OCI-LY3 (cell line): ENCODE results near the gene CREB5.

Source experiments
- H2AFZ ChIP-seq: fragments of 200-600, 300-600 bp; shearing (Covaris generic); 2 replicates; pipeline ENCODE4 v1.6.0; 2014; ENCODE audit warnings: antibody characterized with exemption, low read depth, low read length
- H3K27ac ChIP-seq: fragments of 200-600, 300-600 bp; sonication (generic); 2 replicates; pipeline ENCODE4 v1.5.1; 2014; ENCODE audit warnings: mild to moderate bottlenecking, low read length, moderate library complexity, mixed read lengths
- H3K27me3 ChIP-seq: fragments of 200-600, 300-600 bp; sonication (generic); 2 replicates; pipeline ENCODE4 v1.6.1; 2014; ENCODE audit warnings: low read depth, low read length, mixed read lengths
- H3K36me3 ChIP-seq: fragments of 200-600, 300-600 bp; sonication (generic); replicated peaks from 2 replicates; pipeline ENCODE3; 2014; ENCODE audit warnings: low read depth, low read length, mixed read lengths
- H3K4me1 ChIP-seq: fragments of 300-600, 200-600 bp; sonication (generic); 2 replicates; pipeline ENCODE4 v1.6.1; 2014; ENCODE audit warnings: low read length, mixed read lengths
- H3K4me2 ChIP-seq: fragments of 200-600, 300-600 bp; sonication (generic); 2 replicates; pipeline ENCODE4 v1.6.1; 2014; ENCODE audit warnings: low read length, mixed read lengths
- H3K4me3 ChIP-seq: fragments of 300-600, 200-600 bp; sonication (generic); 2 replicates; pipeline ENCODE4 v1.5.1; 2014; ENCODE audit warnings: antibody characterized with exemption, mild to moderate bottlenecking, low read length, moderate library complexity
- H3K79me2 ChIP-seq: fragments of 300-600, 200-600 bp; shearing (Covaris generic); 2 replicates; pipeline ENCODE4 v1.6.1; 2014; ENCODE audit warnings: mild to moderate bottlenecking, low read length, mixed read lengths
- H3K9ac ChIP-seq: fragments of 300-600, 200-600 bp; shearing (Covaris generic); 2 replicates; pipeline ENCODE4 v1.6.0; 2014; ENCODE audit warnings: mild to moderate bottlenecking, low read length, moderate library complexity
- H3K9me3 ChIP-seq: fragments of 200-600, 300-600 bp; shearing (Covaris generic); 2 replicates; pipeline ENCODE4 v1.6.1; 2014; ENCODE audit warnings: low read length, mixed read lengths; ENCODE audit not compliant: insufficient read depth
- H4K20me1 ChIP-seq: fragments of 200-600, 300-600 bp; sonication (generic); 2 replicates; pipeline ENCODE4 v1.6.1; 2016; ENCODE audit warnings: low read length, mixed read lengths; ENCODE audit not compliant: insufficient read depth
- CTCF ChIP-seq: fragments of 200-600, 300-600 bp; sonication (generic); IDR thresholded peaks from 2 replicates; pipeline ENCODE4 v1.5.1; 2014; ENCODE audit warnings: antibody characterized with exemption, low read length, low read depth
- EZH2phosphoT487 ChIP-seq: fragments of 200-600 bp; shearing (Covaris generic); IDR thresholded peaks from 2 replicates; pipeline ENCODE4 v1.6.1; 2018; ENCODE audit warnings: antibody characterized with exemption, mixed run types, low read depth

CREB5 gene

DNA sequence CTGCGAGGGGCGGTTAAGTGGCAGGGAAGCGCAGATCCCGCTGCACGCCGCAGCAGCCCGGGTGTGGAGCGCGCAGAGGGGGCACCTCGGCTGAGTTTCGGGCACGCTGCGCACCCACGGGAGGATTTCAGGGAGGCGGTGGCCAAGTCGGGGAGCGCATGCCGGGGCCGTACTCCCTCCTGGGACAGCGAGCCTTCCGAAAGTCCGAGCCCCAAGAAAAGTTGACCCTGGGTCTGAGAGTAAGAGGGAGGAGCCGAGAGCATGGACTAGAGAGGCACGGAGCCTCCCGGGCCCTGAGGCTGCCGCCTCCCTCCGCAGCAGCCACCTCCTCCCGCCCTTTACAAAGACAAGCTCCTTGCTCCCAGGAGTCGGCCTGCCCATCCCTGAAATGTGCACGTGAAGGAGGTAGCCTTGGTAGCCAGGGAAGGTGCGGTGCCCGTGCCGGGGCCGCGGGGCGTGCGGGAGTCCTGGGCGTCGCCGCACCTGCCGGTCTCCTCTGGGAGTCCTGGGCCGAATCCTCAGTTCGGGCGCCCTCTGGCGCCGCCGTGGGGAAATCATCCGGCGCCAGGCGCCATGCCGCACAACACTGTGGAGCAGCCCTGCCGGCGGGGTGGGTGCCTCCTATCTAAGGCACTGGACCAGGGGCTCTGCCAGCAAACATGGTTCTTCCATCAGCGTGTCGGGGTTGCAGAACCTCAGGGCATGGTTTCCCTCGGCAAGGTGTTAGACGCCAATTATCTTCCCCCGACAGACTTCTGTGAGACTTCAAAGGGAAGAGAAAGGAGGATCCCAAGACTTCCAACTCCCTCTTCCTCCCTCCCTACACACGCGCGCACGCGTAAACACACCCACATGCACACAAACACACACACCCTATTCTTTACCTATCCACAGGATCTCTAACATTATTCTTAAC is 441.8 kb downstream of the CREB5 start:
- Histone ChIP-seq H3K4me3 (peak overlapping the region; percentile 87), H3K27me3 (peaks cover 35% of the 10 kb centered on the region), H3K4me2 (peak overlapping the region; percentile 86), H3K9me3 (no peaks in the 10 kb centered on the region), H3K79me2 (no peaks in the 10 kb centered on the region), H3K9ac (peak overlapping the region; percentile 52), H3K4me1 (peaks cover 11% of the 10 kb centered on the region), H4K20me1 (no peaks in the 10 kb centered on the region), H3K36me3 (no peaks in the 10 kb centered on the region), H2AFZ (peak overlapping the region; percentile 92), H3K27ac (no peak overlapping the region)
- TF ChIP-seq CTCF (peak; percentile 59), EZH2phosphoT487 (no peak)

DNA sequence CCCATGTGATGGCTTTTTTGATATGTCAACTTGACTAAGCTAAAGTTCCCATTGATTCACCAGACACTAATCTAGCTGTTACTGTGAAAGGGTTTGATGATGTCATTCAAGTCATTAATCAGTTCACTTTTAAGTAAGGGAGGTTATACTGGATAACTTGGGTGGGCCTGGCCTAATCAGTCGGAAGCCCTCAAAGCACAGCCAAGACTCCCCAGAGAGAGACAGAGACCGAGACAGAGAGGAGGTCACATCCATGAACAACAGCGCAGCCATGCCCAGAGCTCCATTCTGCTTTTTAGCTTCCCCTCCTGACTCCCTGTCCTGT is 442.4 kb downstream of the CREB5 start:
- H3K79me2 ChIP-seq, result no peaks in the 10 kb centered on the region
- no peaks in the 10 kb centered on the region for H3K36me3 ChIP-seq
- TF ChIP-seq CTCF (no peak), EZH2phosphoT487 (no peak)
- no peak overlapping the region for H3K27ac ChIP-seq
- H3K9ac ChIP-seq, result 0 out of 2 replicates have a peak overlapping the region, but pooled peaks have one; percentile 48
- H3K4me2 ChIP-seq, result peak overlapping the region; percentile 86
- H4K20me1 ChIP-seq, result no peaks in the 10 kb centered on the region
- no peaks in the 10 kb centered on the region for H3K9me3 ChIP-seq
- peak overlapping the region; percentile 92; the same call in 1 of the 2 replicates for H2AFZ ChIP-seq
- peaks cover 11% of the 10 kb centered on the region for H3K4me1 ChIP-seq
- peaks cover 35% of the 10 kb centered on the region for H3K27me3 ChIP-seq
- peak overlapping the region; percentile 87 for H3K4me3 ChIP-seq

- Histone ChIP-seq H3K36me3 (no peaks in the 10 kb centered on the region), H3K9ac (no peak overlapping the region), H4K20me1 (no peaks in the 10 kb centered on the region), H3K9me3 (no peaks in the 10 kb centered on the region), H3K27ac (no peak overlapping the region), H2AFZ (no peak overlapping the region), H3K4me2 (no peak overlapping the region), H3K27me3 (peaks cover 35% of the 10 kb centered on the region), H3K4me1 (peaks cover 11% of the 10 kb centered on the region), H3K79me2 (no peaks in the 10 kb centered on the region), H3K4me3 (no peak overlapping the region)
- TF ChIP-seq CTCF (no peak), EZH2phosphoT487 (no peak)
Observed at GRCh38 chr7:28855538-28856217, 443.4 kb downstream of the CREB5 start.

DNA sequence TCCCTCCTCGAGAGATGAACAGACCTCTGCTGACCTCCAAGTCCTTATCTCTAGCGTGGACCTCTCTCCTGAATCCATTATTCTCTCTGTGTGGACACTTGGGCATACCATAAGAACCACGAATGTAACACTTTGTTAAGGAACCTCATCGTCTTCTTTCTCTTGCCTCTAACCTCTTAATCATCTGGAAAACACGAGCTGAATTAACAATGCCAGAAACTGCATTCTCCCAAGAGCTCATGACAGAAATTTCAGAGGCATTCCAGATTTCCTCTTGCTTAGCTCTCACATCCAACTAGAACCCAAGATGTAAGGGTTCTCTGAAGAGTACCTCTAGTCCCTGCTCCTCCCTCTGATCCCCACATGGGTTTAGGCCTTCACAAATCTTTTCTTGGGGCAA is 444.3 kb downstream of the CREB5 start:
- Histone ChIP-seq H3K27me3 (peaks cover 25% of the 10 kb centered on the region), H3K4me2 (no peak overlapping the region), H3K9me3 (no peaks in the 10 kb centered on the region), H3K4me1 (peaks cover 11% of the 10 kb centered on the region), H3K9ac (no peak overlapping the region), H3K79me2 (no peaks in the 10 kb centered on the region), H3K27ac (no peak overlapping the region), H3K4me3 (no peak overlapping the region), H2AFZ (no peak overlapping the region), H4K20me1 (no peaks in the 10 kb centered on the region), H3K36me3 (no peaks in the 10 kb centered on the region)
- TF ChIP-seq CTCF (no peak), EZH2phosphoT487 (no peak)
